GM23248 (cell line): ENCODE data around the gene CREM.

Experiments used
- EZH2 ChIP-seq: fragments of 200-600 bp; sonication (generic); IDR thresholded peaks from 2 replicates; pipeline ENCODE4 v1.6.1; 2018; ENCODE audit warnings: antibody characterized with exemption, mild to moderate bottlenecking; ENCODE audit not compliant: insufficient read depth, poor library complexity, severe bottlenecking
- EZH2phosphoT487 ChIP-seq: fragments of 200-600 bp; sonication (generic); IDR thresholded peaks from 2 replicates; pipeline ENCODE4 v1.6.1; 2018; ENCODE audit warnings: antibody characterized with exemption, moderate library complexity, mild to moderate bottlenecking, low read depth; ENCODE audit not compliant: insufficient read depth

DNA sequence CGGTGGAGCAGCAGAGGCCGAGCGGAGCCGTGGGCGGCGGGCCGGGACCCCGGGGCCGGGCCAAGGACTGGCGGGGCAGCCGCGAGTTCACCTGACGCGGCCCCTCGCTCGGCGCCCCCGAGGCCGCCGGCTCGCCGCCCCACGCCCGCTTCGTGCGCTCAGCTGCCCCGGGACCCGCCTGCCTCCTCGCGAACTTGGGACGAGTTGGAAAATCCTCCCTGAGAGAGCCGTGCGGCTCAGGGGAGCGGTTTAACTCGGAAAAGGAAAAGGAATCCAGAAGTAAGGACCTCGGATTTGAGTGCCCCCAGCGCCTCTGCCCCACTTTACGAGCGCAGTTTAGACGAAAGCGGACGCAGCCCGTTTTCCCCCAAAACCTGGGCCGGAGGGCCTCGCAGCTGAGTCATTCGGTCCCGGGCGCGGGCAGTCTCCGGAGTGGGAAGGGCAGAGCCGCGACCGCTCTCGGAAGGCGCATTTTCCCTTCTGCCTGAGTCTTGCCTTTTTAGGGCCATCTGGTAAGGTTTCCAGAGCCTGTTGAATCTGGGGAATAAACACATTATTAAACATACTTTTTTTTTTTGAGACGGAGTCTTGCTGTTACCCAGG is 744 bp downstream of the CREM start:
- TF ChIP-seq EZH2 (no peak), EZH2phosphoT487 (no peak)
